ENCODE measurements around the gene IL36B. TPM values are rescaled to one million over a fixed set of nuclear protein-coding genes. Genes with fewer than 3 reads are reported as not detected.

The IL36B gene
- total and polyA plus RNA-seq, 9 of the 15 experiments (the other 6 are each of a cell fraction or from before 2014, with no cell fraction given) = not detected

DNA sequence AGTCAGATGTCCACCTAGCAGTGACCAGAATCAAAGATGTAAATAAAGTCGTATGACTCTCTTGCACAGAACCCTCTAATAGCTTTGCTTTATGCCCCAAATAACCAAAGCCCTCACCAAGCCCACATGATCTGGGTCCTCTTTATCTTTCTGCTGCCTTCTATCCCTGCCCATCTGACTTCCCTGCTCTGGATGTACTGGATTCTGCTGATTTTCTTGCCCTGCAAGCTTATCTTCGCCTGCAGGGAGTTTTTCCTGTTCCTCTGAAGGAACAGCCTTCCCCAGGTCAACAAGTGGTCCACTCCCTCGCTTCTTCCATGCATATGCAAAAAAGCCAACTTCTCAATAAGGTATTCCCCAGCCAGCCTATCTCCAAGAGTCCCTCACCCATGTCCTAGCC is 18.7 kb downstream of the IL36B start (continued):
- no peak for TF ChIP-seq SAFB (IDR thresholded peaks at IDR 0.05; ENCODE audit: borderline replicate concordance, low read depth, low read length)
- peak; percentile 68; the same call in 1 of the 2 replicates for TF ChIP-seq GATA2 (CRISPR knock-in tag; IDR thresholded peaks at IDR 0.05)
- TF ChIP-seq ZNF224 (CRISPR knock-in tag; IDR thresholded peaks at IDR 0.05) = no peak
- no peak; the same call in 1 of the 2 replicates for TF ChIP-seq ZKSCAN8 (CRISPR knock-in tag; IDR thresholded peaks at IDR 0.05)
- TF ChIP-seq RUNX1 (IDR thresholded peaks at IDR 0.05; ENCODE audit: low read depth) = no peak
- no peak for TF ChIP-seq ZNF3 (CRISPR knock-in tag; IDR thresholded peaks at IDR 0.05)
- no peak for TF ChIP-seq HOXB6 (CRISPR knock-in tag; IDR thresholded peaks at IDR 0.05; ENCODE audit: borderline replicate concordance)
- peak; percentile 16 to 83; a peak in 3 of 4 replicates for TF ChIP-seq RCOR1 (IDR thresholded peaks at IDR 0.05; ENCODE audit: borderline replicate concordance in 1 of 2, low read depth in 2 of 2, low read length in 2 of 2)
- TF ChIP-seq, protein P1, sequence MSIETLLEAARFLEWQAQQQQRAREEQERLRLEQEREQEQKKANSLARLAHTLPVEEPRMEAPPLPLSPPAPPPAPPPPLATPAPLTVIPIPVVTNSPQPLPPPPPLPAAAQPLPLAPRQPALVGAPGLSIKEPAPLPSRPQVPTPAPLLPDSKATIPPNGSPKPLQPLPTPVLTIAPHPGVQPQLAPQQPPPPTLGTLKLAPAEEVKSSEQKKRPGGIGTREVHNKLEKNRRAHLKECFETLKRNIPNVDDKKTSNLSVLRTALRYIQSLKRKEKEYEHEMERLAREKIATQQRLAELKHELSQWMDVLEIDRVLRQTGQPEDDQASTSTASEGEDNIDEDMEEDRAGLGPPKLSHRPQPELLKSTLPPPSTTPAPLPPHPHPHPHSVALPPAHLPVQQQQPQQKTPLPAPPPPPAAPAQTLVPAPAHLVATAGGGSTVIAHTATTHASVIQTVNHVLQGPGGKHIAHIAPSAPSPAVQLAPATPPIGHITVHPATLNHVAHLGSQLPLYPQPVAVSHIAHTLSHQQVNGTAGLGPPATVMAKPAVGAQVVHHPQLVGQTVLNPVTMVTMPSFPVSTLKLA (conservative IDR thresholded peaks at IDR 0.05) = peak in 1 of 2 experiments; percentile 34; a peak in 1 of 4 replicates
- TF ChIP-seq, protein P2, sequence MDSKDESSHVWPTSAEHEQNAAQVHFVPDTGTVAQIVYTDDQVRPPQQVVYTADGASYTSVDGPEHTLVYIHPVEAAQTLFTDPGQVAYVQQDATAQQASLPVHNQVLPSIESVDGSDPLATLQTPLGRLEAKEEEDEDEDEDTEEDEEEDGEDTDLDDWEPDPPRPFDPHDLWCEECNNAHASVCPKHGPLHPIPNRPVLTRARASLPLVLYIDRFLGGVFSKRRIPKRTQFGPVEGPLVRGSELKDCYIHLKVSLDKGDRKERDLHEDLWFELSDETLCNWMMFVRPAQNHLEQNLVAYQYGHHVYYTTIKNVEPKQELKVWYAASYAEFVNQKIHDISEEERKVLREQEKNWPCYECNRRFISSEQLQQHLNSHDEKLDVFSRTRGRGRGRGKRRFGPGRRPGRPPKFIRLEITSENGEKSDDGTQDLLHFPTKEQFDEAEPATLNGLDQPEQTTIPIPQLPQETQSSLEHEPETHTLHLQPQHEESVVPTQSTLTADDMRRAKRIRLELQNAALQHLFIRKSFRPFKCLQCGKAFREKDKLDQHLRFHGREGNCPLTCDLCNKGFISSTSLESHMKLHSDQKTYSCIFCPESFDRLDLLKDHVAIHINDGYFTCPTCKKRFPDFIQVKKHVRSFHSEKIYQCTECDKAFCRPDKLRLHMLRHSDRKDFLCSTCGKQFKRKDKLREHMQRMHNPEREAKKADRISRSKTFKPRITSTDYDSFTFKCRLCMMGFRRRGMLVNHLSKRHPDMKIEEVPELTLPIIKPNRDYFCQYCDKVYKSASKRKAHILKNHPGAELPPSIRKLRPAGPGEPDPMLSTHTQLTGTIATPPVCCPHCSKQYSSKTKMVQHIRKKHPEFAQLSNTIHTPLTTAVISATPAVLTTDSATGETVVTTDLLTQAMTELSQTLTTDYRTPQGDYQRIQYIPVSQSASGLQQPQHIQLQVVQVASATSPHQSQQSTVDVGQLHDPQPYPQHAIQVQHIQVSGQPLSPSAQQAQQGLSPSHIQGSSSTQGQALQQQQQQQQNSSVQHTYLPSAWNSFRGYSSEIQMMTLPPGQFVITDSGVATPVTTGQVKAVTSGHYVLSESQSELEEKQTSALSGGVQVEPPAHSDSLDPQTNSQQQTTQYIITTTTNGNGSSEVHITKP (IDR thresholded peaks at IDR 0.05; ENCODE audit: partially characterized antibody) = peak; percentile 57
- TF ChIP-seq TCF3 (CRISPR knock-in tag; IDR thresholded peaks at IDR 0.05) = peak; percentile 94
- TF ChIP-seq GABPA (tag; conservative IDR thresholded peaks at IDR 0.05; ENCODE audit: low read depth) = no peak
- no peak for TF ChIP-seq MAFF (IDR thresholded peaks at IDR 0.05; ENCODE audit: low read length)
- TF ChIP-seq GTF3C2 (IDR thresholded peaks at IDR 0.05; ENCODE audit: borderline replicate concordance, extremely low read depth, insufficient read length) = no peak
- TF ChIP-seq CCNT2 (IDR thresholded peaks at IDR 0.05; ENCODE audit: borderline replicate concordance, extremely low read depth, insufficient read length, low read depth, low read length) = peak; percentile 64
- no peak for TF ChIP-seq ARHGAP35 (IDR thresholded peaks at IDR 0.05; ENCODE audit: partially characterized antibody)
- TF ChIP-seq OTX1 (CRISPR knock-in tag; IDR thresholded peaks at IDR 0.05) = 0 out of 2 replicates have a peak, but pooled peaks have one; percentile 28
- no peak for TF ChIP-seq NCOA2 (IDR thresholded peaks at IDR 0.05; ENCODE audit: partially characterized antibody in 2 of 2)
- TF ChIP-seq DDX20 (tag; IDR thresholded peaks at IDR 0.05; ENCODE audit: low read depth) = no peak
- TF ChIP-seq NR2C1 (IDR thresholded peaks at IDR 0.05) = no peak
- TF ChIP-seq NR2C1 (tag; IDR thresholded peaks at IDR 0.05) = 0 out of 2 replicates have a peak, but pooled peaks have one; percentile 17
